K562 (cell line): ENCODE data around the gene EOMES. TPM values are rescaled to one million over a fixed set of nuclear protein-coding genes. Genes with fewer than 3 reads are reported as not detected.

Experiments
- ATAC-seq: fragments of 200-7000 bp; cut with Tn5 transposase; 3 replicates; pipeline ENCODE4 v1.9.1; 2020; ENCODE audit warnings: moderate library complexity
- BruUV-seq: library from RNA; stranded (reverse); fragments of 400-500 nt; replicated peaks from 2 replicates; lab custom pipeline; 2021; lab: Mats Ljungman, UMichigan
- CTCF ChIA-PET: fragments of 300-600 bp; formaldehyde crosslinking; extraction: SDS; loops from one replicate; lab custom pipeline; 2021; ENCODE audit warnings: low intra/inter-chr PET ratio; lab: Yijun Ruan, JAX
- POLR2A ChIA-PET: fragments of 300-600, 350-650 bp; sonication (Branson Sonifier 250); formaldehyde crosslinking; extraction: SDS; loops from one replicate; lab custom pipeline; 2021; ENCODE audit warnings: antibody characterized with exemption, inconsistent platforms; lab: Yijun Ruan, JAX
- DNase-seq, 4 experiments: peaks; one replicate each; pipeline versions ENCODE4 v3.0.0 to v3.0.0-alpha.2; 2011 to 2018; ENCODE audit warnings: low spot score in 3 of 4, mixed read lengths in 3 of 4; ENCODE audit errors: extremely low read depth in 1 of 4
- FAIRE-seq: peaks from 2 replicates; lab custom pipeline; 2011; peaks lifted over from hg19 to GRCh38; lab: Jason Lieb, UNC
- H2AFZ ChIP-seq: 2 replicates; pipeline ENCODE4 v1.6.0; 2011; ENCODE audit warnings: low read depth, low read length, control low read depth, inconsistent platforms
- H3K27ac ChIP-seq: fragments of 200-600 bp; 3 replicates; pipeline ENCODE4 v1.8.0; 2011; ENCODE audit warnings: low read depth, mild to moderate bottlenecking, control low read depth, inconsistent platforms, low read length, moderate library complexity, mixed read lengths; ENCODE audit errors: extremely low read depth
- H3K27me3 ChIP-seq, 2 experiments: fragments of 300-600 bp in 1 of 2; 2 replicates in 1 of 2; 3 replicates in 1 of 2; pipeline versions ENCODE4 v1.6.0 to v1.8.0; 2011; ENCODE audit warnings: inconsistent platforms in 2 of 2, low read length in 2 of 2, mild to moderate bottlenecking in 1 of 2, mixed read lengths in 1 of 2, moderate library complexity in 1 of 2; ENCODE audit not compliant: control insufficient read depth in 2 of 2, insufficient read depth in 2 of 2
- H3K36me3 ChIP-seq: fragments of 300-600 bp; 3 replicates; pipeline ENCODE4 v1.8.0; 2011; ENCODE audit warnings: mild to moderate bottlenecking, low read length, inconsistent platforms; ENCODE audit not compliant: control insufficient read depth, insufficient read depth
- H3K4me1 ChIP-seq, 2 experiments: fragments of 200-600 bp in 1 of 2; replicated peaks in 1 of 2; 2 replicates in 1 of 2; 3 replicates in 1 of 2; pipeline versions ENCODE4 v1.5.1 to v1.8.0; 2011; ENCODE audit warnings: inconsistent platforms in 2 of 2, low read length in 2 of 2, mild to moderate bottlenecking in 1 of 2, mixed read lengths in 1 of 2, moderate library complexity in 1 of 2; ENCODE audit not compliant: control insufficient read depth in 2 of 2, insufficient read depth in 2 of 2
- H3K4me2 ChIP-seq: 2 replicates; pipeline ENCODE4 v1.6.1; 2011; ENCODE audit warnings: low read length, control low read depth, inconsistent platforms, mixed read lengths; ENCODE audit not compliant: insufficient read depth
- H3K4me3 ChIP-seq: fragments of 200-600 bp; sonication (generic), shearing (Covaris generic); 2 replicates; pipeline ENCODE4 v1.5.1; 2016; ENCODE audit warnings: control low read depth, inconsistent platforms
- H3K79me2 ChIP-seq: fragments of 200-600 bp; 3 replicates; pipeline ENCODE4 v1.8.0; 2011; ENCODE audit warnings: low read length, inconsistent platforms; ENCODE audit not compliant: control insufficient read depth, insufficient read depth
- H3K9ac ChIP-seq, 2 experiments: 2 replicates each; pipeline versions ENCODE4 v1.6.0 to v1.6.1; 2011; ENCODE audit warnings: low read depth in 2 of 2, low read length in 2 of 2, control low read depth in 1 of 2, inconsistent platforms in 1 of 2, mild to moderate bottlenecking in 1 of 2, mixed read lengths in 1 of 2; ENCODE audit not compliant: insufficient read depth in 1 of 2
- H3K9me1 ChIP-seq: one replicate; pipeline ENCODE4 v1.6.0; 2011; ENCODE audit warnings: inconsistent platforms, mild to moderate bottlenecking, low read length, moderate library complexity; ENCODE audit not compliant: control insufficient read depth, insufficient read depth
- H3K9me3 ChIP-seq: replicated peaks from 2 replicates; pipeline ENCODE4 v1.5.1; 2011; ENCODE audit warnings: low read depth, low read length, inconsistent platforms; ENCODE audit not compliant: control insufficient read depth, insufficient read depth
- H4K20me1 ChIP-seq: replicated peaks from 2 replicates; pipeline ENCODE4 v1.6.1; 2011; ENCODE audit warnings: low read length, inconsistent platforms, mixed read lengths; ENCODE audit not compliant: control insufficient read depth, insufficient read depth
- FOXM1 ChIP-seq, 2 experiments: fragments of 450-650 bp in 1 of 2; sonication (generic) in 1 of 2; formaldehyde crosslinking in 1 of 2; IDR thresholded peaks; 2 replicates each; pipeline versions ENCODE4 v1.6.1 to v1.9.0; 2017 to 2022; ENCODE audit warnings: low read depth in 2 of 2, mild to moderate bottlenecking in 2 of 2, missing genetic modification reagents in 1 of 2, moderate library complexity in 1 of 2
- SP1 ChIP-seq: sonication (generic); formaldehyde crosslinking; IDR thresholded peaks from 2 replicates; pipeline ENCODE4 v1.8.1; 2022; ENCODE audit warnings: mild to moderate bottlenecking, missing genetic modification reagents
- STAT5A ChIP-seq: IDR thresholded peaks from 2 replicates; pipeline ENCODE4 v1.6.1; 2012; ENCODE audit warnings: low read length, inconsistent platforms, borderline replicate concordance
- WGBS: fragments of 100-300 bp; shearing (Covaris generic); methylation state at CpG from one replicate; pipeline ENCODE4 v1.1.6; 2016; ENCODE audit warnings: low coverage, mixed read lengths; ENCODE audit not compliant: insufficient coverage; ENCODE audit errors: missing lambda C conversion rate; 5-methylcytosine and 5-hydroxymethylcytosine counted together
- in situ Hi-C: fragments of 300-500 bp; cut with MboI; formaldehyde crosslinking; loops from 4 replicates; pipeline ENCODE4 v1.15.0; 2018; ENCODE audit warnings: inconsistent platforms, mixed read lengths
- intact Hi-C: fragments of 100-400 bp; cut with micrococcal nuclease; formaldehyde crosslinking; loops from 2 replicates; pipeline ENCODE4 v1.14.2; 2022
- polyA plus RNA-seq, 8 experiments: library from polyadenylated mRNA; depleted of rRNA in 4 of 8; stranded (reverse) in 5 of 8; unstranded in 3 of 8; fragments of >200 nt; fragmentation: Nextera tagmentation in 2 of 8; fragmentation: Illumina TruSeq in 1 of 8; extraction: Ambion mirVana in 2 of 8; extraction: Trizol in 1 of 8; gene quantifications; 2 replicates each; pipeline versions ENCODE4 v1.2.1 to v1.2.3, GENCODE V29; 2011 to 2014; ENCODE audit warnings: inconsistent platforms in 1 of 8, missing spikeins in 1 of 8
- total RNA-seq, 7 experiments: library from RNA; depleted of rRNA in 6 of 7; stranded (reverse); fragments of >200 nt in 6 of 7; fragmentation: Illumina TruSeq in 2 of 7; extraction: Trizol in 2 of 7; gene quantifications; 2 replicates each; pipeline versions ENCODE4 v1.2.1 to v1.2.3, GENCODE V29; 2011 to 2021; ENCODE audit warnings: low replicate concordance in 1 of 7
- TF ChIP-seq, protein P1 (sequence below): sonication (generic); formaldehyde crosslinking; IDR thresholded peaks from 2 replicates; pipeline ENCODE4 v1.8.1; 2023; ENCODE audit warnings: missing genetic modification reagents, mild to moderate bottlenecking, borderline replicate concordance
- TF ChIP-seq, protein P2 (sequence below): fragments of 250-450 bp; sonication (Bioruptor Pico); IDR thresholded peaks from 2 replicates; pipeline ENCODE4 v1.4.0; 2020; ENCODE audit warnings: borderline replicate concordance
- TF ChIP-seq, protein P3 (sequence below): fragments of 250-450 bp; sonication (Bioruptor Pico); IDR thresholded peaks from 2 replicates; pipeline ENCODE4 v1.4.0; 2020; ENCODE audit warnings: mild to moderate bottlenecking, moderate library complexity, borderline replicate concordance

The EOMES gene
- total and polyA plus RNA-seq, 9 of the 15 experiments (the other 6 are each of a cell fraction or from before 2014, with no cell fraction given), result 0.07 TPM; not detected in 8

DNA sequence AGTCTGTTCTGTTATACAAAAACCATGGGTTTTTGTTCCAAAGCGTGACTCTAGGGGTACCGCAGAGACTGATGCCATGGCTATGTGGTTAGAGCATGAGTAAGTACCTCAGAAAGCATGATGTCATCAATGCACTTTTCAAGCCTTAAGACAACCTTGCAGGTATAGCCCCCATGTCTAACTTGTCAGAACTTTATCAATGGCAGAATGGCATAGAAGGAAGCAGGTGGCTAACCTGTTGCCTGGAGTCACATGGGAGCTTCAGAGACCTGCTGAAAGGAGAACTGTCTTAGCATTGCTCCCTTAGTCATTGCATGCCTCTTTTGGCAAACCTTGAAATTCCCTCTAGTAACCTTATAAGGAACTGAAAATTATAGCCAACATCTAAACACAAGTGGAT is 52.5 kb downstream of the EOMES start:
- 0% methylated on average over 2 of the region's 2 CpGs for WGBS
- Histone ChIP-seq H2AFZ (no peak overlapping the region), H3K79me2 (no peaks in the 10 kb centered on the region), H3K4me3 (no peak overlapping the region), H3K9me1 (no peaks in the 10 kb centered on the region), H3K36me3 (no peaks in the 10 kb centered on the region), H3K4me2 (no peak overlapping the region), H4K20me1 (no peaks in the 10 kb centered on the region), H3K27ac (no peak overlapping the region), H3K27me3 (no peaks in the 10 kb centered on the region), H3K9ac (no peak overlapping the region), H3K9me3 (no peaks in the 10 kb centered on the region), H3K4me1 (no peaks in the 10 kb centered on the region)
- BruUV-seq, result no TSS peak
- TF ChIP-seq, protein P1, sequence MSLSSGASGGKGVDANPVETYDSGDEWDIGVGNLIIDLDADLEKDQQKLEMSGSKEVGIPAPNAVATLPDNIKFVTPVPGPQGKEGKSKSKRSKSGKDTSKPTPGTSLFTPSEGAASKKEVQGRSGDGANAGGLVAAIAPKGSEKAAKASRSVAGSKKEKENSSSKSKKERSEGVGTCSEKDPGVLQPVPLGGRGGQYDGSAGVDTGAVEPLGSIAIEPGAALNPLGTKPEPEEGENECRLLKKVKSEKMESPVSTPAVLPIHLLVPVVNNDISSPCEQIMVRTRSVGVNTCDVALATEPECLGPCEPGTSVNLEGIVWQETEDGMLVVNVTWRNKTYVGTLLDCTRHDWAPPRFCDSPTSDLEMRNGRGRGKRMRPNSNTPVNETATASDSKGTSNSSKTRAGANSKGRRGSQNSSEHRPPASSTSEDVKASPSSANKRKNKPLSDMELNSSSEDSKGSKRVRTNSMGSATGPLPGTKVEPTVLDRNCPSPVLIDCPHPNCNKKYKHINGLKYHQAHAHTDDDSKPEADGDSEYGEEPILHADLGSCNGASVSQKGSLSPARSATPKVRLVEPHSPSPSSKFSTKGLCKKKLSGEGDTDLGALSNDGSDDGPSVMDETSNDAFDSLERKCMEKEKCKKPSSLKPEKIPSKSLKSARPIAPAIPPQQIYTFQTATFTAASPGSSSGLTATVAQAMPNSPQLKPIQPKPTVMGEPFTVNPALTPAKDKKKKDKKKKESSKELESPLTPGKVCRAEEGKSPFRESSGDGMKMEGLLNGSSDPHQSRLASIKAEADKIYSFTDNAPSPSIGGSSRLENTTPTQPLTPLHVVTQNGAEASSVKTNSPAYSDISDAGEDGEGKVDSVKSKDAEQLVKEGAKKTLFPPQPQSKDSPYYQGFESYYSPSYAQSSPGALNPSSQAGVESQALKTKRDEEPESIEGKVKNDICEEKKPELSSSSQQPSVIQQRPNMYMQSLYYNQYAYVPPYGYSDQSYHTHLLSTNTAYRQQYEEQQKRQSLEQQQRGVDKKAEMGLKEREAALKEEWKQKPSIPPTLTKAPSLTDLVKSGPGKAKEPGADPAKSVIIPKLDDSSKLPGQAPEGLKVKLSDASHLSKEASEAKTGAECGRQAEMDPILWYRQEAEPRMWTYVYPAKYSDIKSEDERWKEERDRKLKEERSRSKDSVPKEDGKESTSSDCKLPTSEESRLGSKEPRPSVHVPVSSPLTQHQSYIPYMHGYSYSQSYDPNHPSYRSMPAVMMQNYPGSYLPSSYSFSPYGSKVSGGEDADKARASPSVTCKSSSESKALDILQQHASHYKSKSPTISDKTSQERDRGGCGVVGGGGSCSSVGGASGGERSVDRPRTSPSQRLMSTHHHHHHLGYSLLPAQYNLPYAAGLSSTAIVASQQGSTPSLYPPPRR (CRISPR knock-in tag), result no peak
- TF ChIP-seq, protein P2, sequence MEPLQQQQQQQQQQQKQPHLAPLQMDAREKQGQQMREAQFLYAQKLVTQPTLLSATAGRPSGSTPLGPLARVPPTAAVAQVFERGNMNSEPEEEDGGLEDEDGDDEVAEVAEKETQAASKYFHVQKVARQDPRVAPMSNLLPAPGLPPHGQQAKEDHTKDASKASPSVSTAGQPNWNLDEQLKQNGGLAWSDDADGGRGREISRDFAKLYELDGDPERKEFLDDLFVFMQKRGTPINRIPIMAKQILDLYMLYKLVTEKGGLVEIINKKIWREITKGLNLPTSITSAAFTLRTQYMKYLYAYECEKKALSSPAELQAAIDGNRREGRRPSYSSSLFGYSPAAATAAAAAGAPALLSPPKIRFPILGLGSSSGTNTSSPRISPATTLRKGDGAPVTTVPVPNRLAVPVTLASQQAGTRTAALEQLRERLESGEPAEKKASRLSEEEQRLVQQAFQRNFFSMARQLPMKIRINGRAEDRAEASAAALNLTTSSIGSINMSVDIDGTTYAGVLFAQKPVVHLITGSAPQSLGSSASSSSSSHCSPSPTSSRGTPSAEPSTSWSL (CRISPR knock-in tag), result no peak
- TF ChIP-seq STAT5A, result no peak
- TF ChIP-seq SP1, result no peak
- no peak for TF ChIP-seq FOXM1 (IDR thresholded peaks at IDR 0.05; ENCODE audit: low read depth)
- TF ChIP-seq FOXM1 (CRISPR knock-in tag; IDR thresholded peaks at IDR 0.05; ENCODE audit: low read depth), result no peak
- TF ChIP-seq, protein P3, sequence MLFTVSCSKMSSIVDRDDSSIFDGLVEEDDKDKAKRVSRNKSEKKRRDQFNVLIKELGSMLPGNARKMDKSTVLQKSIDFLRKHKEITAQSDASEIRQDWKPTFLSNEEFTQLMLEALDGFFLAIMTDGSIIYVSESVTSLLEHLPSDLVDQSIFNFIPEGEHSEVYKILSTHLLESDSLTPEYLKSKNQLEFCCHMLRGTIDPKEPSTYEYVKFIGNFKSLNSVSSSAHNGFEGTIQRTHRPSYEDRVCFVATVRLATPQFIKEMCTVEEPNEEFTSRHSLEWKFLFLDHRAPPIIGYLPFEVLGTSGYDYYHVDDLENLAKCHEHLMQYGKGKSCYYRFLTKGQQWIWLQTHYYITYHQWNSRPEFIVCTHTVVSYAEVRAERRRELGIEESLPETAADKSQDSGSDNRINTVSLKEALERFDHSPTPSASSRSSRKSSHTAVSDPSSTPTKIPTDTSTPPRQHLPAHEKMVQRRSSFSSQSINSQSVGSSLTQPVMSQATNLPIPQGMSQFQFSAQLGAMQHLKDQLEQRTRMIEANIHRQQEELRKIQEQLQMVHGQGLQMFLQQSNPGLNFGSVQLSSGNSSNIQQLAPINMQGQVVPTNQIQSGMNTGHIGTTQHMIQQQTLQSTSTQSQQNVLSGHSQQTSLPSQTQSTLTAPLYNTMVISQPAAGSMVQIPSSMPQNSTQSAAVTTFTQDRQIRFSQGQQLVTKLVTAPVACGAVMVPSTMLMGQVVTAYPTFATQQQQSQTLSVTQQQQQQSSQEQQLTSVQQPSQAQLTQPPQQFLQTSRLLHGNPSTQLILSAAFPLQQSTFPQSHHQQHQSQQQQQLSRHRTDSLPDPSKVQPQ (CRISPR knock-in tag), result no peak
- no peak for ATAC-seq
- ChIA-PET CTCF (no interaction called here), POLR2A (no interaction called here)
- FAIRE-seq, result no peak
- intact Hi-C loops, result loop anchor here (10.0 kb wide), 1 partner anchor 355 kb away; no protein-coding TSS in a partner anchor
- in situ Hi-C loops, result no loop called here
- no peak for DNase-seq
